HG03565 (cell line): ENCODE data around the gene TBC1D1.

ENCODE experiments used
- ATAC-seq: cut with Tn5 transposase; IDR thresholded peaks from one replicate; pipeline ENCODE4 v1.9.1; 2021; ENCODE audit warnings: mild to moderate bottlenecking, moderate library complexity; ENCODE audit not compliant: unreplicated experiment

TBC1D1 gene

DNA sequence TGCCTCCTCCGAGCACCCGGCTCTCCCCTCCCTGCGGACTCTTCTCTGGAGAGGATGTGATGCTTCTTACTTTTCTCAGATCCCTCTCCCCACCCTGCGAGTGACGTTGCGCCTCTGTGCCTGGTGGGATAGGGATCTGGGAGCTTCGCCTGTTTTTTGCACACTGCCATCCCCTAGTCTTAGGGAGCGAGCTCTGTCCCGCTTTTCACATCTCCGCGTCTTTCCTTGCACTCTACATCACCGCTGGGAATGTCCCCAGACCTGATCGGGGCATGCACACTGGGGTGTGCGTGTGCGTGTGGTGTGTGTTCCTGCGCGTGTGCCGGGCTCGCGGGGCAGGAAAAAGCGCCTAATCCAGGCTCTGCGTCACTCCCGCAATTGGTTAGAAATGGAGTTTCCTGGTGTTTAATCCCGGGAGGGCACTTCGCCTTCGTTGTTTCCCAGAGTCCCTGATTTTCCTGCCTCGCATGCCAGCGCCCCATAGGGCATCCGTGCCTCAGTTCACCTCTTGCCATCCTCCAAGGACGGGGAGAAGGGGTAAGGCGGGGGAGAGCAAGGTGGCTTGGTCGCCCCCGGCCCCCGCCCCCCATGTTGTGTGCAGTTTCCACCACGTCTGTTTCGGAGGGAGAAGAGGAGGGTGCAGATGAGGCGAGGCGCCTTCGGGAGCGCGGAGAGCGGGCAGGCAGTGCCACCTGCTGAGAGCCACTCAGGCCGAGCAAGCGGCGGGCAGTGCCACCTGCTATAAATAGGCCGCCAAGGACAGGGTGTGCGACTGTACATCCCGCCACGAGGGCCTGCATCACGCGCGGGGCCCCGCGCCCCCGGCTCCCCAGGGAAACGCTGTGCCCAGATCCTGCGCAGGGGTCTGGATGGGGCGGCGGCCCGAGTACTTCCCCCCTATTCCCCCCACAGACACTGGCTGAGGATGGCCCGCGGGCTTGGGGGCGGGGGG, 759 bp upstream of the TBC1D1 start:
- no peak for ATAC-seq

DNA sequence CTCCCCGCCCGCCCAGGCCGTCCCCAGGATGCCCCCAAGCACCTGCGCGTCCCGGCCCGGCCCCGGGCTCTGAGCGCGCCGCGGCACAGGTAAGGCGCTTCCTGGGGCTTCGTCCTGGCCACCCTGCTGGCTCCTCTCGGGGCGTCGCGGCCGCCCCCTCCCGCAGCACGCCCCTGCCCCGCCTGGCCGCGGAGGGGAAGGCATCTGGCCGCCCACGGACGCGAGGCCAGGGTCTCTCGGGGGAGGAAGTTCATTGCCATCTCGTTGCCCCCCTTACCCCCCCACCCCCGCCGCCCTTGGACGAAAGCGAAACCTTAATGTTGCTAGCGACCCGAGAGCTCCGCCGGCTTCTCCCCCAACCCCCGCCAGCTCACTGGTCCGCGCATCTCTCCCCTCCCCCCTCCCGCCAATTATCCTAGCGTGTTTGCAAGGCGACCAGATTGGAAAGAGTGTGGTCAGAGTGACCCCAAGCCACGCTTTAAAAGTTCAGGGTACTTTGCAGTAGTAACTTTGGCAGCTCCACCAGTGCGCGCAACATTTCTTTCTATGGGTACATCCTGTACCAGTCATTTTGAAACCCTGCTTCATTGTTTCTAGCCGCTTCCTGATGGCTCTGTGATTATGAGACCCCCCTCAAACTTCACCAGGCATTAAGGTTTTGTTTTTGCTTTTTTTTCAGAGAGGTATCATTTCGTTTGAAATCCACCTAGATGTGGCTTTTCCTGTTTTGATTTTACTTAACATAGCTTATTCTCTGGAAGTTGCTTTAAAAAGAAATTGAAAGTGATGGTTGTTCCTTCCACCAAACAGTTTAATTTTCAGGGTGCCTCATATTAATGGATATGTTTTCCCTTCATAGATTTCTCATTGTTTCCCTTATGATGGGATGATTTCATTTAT, 626 bp downstream of the TBC1D1 start:
- peak; percentile 59 for ATAC-seq

DNA sequence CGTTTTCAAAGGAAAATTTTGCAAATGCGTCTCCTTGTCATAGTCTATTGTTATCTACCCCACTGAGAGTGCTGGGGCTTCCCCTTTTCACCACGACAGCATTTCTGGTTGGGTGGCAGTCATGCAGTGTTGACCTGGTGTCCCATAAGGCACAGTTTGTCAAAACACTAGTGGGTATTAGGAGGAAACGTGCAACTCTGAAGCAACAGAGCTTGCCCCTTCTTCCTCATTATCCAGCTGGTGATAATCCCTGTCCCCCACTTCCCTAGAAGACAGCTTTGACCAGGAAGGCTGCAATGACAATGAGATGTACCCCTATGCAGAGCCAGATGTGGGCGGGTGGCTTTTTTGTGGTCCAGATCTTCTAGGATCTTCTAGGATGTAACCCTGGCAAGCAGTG, 1.8 kb downstream of the TBC1D1 start:
- ATAC-seq, result peak; percentile 40

DNA sequence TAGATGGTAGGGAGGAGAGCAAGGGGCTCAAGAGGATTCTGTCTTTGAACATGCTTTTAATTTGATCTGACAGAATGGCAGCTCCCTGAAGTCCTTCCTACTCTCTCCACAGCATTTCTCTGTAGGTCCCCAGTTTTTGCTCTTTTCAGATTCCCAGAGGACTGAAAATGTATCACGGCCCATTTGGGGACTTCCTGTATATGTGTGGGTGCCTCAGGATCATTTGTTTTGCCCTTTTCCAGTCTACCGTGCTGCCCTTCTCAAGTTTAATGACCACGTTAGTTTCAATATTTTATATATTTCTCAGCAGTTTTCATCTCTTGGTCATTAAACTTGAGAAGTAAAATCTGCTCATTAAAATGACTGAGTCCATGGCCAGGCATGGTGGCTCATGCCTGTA, 2.3 kb downstream of the TBC1D1 start:
- ATAC-seq, result no peak

DNA sequence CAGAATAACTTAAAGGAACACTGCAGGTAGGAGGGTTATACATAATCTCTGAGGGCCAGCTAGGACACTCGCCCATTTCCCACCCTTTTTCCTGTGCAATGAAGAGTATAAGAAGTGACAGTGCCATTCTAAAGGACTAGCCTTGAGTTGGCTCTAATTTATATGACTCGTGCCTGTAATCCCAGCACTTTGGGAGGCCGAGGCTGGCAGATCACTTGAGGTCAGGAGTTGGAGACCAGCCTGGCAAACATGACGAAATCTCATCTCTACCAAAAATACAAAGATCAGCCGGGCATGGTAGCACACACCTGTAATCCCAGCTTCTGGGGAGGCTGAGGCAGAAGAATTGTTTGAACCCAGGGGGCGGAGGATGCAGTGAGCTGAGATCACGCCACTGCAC, 4.4 kb downstream of the TBC1D1 start:
- ATAC-seq, result no peak

DNA sequence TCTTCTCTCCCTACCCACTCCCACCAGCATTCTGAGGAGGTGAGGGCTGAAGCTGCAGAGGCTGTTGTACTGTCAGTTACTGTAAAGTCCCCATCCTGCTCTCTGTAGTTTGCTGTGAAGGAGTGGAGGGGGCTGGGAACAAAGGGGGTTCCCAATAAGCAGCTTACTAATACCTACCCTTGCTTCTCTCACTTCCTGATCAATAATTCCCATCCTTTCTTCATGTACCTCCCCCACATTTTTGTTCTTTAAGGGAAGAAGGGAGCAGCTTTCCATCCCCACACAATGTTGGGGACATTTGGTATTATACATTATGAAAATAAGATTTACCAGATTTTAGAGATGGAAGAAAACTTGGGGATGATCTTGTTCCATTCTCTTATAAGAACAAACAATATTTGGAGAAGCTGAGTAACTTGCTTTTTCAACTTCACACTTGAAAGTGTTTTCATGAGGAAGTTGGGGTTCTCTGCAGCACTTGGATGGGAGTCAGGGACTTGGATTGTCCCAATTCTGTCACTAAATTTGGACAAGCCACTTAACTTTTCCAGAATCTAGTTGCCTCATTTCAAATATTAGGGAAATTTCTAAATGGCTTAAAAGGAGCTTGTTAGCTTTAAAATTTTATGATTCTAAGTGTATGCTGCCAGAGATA, 5.4 kb downstream of the TBC1D1 start:
- no peak for ATAC-seq

DNA sequence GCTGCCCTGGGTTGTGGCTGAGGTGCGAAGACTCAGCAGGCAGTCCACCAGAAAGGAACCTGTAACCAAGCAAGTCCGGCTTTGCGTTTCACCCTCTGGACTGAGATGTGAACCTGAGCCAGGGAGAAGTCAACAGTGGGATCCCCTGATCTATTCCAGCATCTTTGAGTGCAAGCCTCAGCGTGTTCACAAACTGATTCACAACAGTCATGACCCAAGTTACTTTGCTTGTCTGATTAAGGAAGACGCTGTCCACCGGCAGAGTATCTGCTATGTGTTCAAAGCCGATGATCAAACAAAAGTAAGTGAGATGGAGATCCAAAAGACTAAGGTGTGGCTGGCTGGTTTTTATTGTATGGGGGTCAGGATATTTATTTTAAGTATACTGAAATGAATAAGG, 11.3 kb downstream of the TBC1D1 start:
- no peak for ATAC-seq

DNA sequence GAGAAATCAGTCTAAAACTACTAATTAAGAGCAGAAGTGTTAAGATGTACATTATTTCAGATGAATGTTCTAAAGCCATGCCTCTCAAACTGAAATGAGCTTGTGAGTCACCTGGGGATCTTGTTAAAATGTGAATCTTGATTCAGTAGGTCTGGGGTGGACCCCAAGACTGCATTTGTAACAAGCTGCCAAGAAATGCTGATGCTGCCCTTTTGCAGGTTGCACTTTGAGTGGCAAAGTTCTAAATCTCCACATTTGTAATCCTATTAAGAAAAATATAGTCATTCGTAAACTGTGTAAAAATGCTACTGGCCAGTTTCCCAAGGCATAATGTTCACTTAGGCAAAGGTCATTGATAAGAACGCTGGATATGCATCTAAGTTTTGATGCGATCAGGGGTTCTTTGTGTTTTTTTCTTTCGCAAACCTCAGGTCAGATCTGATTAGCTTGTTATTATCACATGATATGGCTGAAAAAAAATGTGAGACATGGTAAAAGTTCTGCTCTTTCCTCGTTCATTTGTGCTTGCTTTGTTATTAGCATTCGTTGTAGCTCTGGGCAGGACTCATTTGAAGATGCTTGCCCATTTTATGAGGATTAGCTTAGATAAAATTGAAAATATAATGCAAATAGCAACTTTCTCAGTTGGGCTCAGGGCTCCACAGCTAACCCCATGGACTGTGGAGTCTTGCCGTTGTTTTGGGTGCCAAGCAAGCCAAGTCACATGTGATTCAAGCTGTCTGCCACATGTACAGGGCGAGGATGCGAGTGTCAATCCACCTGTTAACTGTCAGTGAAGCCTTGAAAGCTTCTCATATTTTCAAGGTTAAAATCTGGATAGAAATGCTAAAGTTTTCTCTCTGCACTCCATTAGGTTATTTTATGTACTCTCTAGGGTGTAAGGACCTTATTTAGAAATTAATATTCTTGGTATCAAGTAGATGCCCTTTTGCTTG, 12.1 kb downstream of the TBC1D1 start:
- ATAC-seq, result no peak

DNA sequence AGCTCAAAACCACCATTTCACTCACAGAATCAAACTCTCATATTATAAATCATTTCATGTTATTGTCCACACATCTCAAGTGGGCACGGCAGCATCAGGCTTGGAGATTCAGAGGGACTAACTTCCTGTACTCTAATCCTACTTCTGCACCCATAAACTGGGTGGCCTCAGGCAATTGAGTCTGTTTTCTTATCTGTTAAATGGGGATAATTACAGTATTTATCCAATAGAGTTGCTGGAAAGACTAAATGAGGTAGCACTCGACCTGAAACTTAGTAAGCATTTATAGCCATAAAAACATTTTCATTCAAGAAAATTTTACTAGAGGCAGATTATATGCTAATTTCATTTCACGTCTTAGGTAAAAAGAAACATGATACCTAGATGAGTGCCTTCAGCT, 13.0 kb downstream of the TBC1D1 start:
- no peak for ATAC-seq

DNA sequence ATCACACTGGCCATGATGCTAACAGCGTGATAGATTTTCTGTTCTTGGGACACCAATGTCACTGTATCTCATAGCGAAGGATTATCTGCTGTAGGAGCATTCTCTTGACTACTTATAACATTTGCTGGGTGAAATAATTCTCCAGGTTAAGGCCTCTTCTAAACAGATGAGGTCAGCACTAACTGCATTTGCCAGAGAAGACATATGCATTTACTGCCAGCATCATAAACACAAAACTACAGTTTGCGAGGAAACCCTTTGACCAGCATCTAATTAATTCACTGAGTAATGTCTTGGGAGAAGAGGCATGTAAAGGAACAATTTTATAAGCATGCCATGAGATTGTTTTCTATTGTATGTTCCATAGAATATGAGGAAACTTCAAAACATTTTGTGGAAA, 13.9 kb downstream of the TBC1D1 start:
- ATAC-seq, result no peak

DNA sequence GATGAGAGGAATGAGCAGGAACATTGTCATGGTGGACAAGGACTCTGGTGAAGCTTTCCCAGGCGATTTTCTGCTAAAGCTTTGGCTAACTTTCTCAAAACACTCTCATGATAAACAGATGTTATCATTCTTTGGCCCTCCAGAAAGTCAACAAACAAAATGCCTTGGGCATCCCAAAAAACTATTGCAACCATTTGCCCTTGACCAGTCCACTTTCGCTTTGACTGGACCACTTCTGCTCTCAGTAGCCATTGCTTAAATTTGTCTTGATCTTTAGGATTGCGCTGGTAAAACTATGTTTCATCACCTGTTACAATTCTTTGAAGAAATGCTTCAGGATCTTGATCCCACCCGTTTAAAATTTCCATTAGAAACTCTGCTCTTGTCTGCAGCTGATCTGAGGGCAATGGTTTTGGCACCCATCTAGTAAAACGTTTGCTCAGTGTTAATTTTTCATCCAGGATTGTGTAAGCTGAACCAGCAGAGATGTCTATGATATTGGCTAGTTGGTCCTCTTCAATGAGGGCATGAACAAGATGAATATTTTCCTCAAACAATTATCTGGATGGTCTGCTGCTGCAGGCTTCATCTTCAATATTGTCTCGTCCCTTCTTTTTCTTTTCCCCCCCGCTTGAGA, 14.8 kb downstream of the TBC1D1 start:
- no peak for ATAC-seq

DNA sequence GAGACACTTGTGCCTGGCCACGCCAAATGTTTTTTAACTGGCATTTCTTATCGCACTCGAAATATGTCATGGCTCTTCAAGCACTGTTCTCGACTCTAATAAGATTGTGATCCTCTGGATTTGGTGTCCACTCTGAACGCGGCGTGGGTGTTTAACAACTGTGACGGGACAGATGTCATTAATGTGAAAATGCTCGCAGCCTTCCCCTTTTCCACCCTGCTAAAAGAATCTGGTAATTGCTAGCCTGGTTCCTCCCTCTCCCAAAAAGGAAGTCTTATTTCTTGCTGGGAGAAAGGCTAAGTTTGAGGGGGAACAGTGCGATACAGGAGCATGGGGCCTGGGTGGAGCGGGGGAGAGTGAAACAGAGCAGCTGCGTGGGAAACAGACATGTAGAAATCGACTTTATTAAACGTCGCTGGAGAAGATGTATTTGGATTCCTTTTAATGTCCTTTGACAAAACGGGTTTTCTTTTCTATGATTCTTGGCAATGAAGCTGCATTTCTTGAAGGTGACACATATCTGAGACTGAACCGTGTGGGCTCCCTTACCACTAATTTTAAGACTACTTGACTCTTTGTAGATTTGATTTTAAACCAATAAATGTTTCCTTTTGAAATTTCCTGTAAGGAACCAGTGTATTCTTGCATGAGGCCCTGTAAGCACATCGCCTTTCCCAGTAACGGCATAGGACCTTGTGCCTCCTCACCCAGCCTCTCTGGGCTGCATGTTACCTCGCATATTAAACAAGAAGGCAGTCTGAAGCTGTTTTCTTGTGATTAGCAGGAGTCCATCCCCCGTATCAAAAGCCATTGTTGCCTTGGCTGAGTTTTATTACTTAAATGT, 17.8 kb downstream of the TBC1D1 start:
- ATAC-seq, result no peak

DNA sequence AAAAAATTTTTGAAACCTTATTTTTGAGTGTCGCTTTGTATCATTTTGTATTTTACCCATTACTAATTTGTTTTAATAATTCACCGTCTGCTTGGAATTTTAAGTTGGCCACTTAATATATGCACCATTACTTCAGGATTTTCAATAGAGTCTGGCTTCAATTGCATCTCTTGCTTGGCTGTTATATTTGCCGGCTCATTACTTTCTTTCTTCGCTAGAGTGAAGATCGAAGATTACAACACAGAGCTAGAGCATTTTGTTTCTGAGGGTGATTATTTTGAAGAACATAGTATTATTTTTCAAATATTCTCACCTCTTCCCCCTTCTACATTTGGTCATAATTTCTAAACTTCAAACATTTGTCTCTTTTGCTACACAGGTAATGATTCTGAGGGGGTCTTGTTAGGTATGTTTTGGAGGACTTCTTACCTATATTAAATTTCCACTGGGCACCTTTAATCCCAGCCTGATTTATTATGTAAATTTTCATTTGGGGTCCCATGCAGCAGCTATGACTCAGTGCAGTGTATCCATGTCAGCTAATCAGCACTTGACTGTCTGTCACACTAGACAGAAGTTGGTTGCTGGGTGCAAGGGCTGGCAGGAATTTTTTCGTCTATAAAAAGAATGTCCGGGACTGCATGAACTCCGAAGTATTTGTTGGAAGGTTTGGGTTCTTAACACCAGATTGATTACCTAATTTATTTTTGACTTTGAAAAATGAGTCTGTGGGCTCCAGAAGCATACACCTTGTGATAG, 18.6 kb downstream of the TBC1D1 start:
- ATAC-seq, result no peak

DNA sequence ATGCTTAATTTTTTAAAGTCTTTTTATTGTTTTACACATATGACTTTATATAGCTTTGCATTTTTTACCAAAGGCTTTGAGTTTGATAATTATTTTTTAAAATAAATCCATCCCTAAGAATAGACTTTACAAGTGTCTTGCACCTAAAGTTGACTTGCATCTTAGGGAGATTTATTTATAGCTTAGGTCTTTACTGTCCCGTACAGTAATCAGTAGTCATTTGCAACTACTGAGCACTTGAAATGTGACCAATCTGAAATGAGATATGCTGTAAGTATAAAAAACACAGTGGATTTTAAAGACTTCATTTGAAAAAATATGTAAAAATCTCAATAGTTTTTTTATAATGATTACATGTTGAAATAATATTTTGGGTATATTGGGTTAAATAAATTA, 19.2 kb downstream of the TBC1D1 start:
- no peak for ATAC-seq

DNA sequence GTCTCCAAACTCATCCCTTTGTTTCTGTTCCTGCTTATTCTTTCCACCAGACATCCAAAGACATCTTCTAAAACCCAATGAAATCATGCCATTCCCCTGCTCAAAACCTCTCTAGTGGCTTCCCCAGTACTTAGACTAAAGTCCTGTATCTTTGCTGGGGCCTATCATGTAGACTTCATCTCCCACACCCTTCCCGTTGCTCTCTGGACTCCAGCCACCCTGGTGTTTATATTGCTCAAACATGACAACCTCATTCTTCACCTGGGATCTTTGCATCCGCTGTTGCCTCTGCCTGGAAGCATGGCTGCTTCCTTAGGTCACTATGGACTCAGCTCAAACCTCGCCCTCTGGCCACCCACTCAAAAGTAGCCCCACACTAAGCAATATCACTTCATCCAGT, 23.7 kb downstream of the TBC1D1 start:
- no peak for ATAC-seq

DNA sequence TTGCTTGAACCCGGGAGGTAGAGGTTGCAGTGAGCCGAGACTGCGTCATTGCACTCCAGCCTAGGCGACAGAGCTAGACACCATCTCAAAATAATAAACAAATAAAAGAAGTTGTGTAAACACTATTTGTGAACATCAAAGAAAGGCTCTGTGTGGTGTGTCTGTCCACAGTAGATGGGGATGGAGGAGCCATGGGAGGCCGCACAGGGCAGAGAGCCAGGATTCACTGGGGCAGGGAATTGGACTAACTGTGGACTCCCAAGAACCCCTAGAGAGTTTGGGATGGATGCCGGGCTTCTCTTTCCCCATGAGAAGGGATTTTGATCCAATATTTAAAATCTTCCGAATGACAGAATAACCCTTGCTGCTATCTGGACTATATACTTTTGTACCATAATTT, 26.5 kb downstream of the TBC1D1 start:
- no peak for ATAC-seq

DNA sequence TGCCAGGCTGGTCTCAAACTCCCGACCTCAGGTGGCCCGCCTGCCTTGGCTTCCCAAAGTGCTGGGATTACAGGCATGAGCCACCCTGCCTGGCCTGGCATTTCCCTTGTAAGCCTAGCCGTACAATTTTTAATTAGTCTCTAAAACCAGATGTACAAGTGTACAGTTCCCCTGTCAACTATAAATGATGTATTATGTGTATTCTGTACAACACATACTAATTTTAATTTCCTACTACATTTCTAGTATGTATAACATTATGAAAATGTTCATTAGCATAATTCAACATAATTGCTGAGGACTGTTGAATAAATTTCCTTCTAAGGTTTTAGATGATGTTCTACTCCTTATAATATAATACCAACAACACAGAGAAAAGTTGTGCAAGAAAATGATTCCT, 27.8 kb downstream of the TBC1D1 start:
- ATAC-seq, result no peak

DNA sequence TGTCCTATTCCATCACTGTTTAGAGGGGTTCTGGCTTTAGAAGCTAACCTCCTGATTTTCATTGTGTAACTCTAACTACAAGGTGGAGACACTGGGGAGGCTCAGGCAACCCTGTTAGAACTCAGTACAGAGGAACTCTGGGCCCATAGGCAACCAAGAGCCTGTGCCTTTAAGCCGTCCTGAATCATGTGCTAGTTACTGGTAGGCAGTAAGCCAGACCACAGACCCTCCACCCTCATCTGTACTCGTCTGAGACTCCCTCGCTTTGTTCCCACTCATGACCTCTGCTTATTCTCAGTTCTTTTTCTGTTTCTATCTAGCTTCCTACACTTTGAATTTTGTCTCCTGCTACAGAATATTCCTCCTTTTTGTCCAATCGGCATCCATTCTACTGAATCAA, 31.4 kb downstream of the TBC1D1 start:
- no peak for ATAC-seq
